Mononuclear cell (primary cell): ENCODE results near the gene MFAP3. TPM values are rescaled to one million over a fixed set of nuclear protein-coding genes. Genes with fewer than 3 reads are reported as not detected.
A peak's percentile ranks its signal among the peaks of the same experiment; 100 is the strongest.
"Not testable (repeated sequence)": the region's sequence is repeated elsewhere in the genome, so short reads cannot be mapped to it uniquely, and the experiment has no call there.

ENCODE experiments used
- H3K27me3 ChIP-seq: 2 replicates; pipeline ENCODE4 v1.6.0; 2011; ENCODE audit warnings: low read length, control low read depth; ENCODE audit not compliant: insufficient read depth
- H3K4me1 ChIP-seq: 2 replicates; pipeline ENCODE4 v1.5.1; 2011; ENCODE audit warnings: mild to moderate bottlenecking, low read length, control low read depth; ENCODE audit not compliant: insufficient read depth
- H3K4me3 ChIP-seq: 2 replicates; pipeline ENCODE4 v1.5.1; 2011; ENCODE audit warnings: mild to moderate bottlenecking, low read length, moderate library complexity
- H3K9me3 ChIP-seq: 2 replicates; pipeline ENCODE4 v1.5.1; 2011; ENCODE audit warnings: low read depth, mild to moderate bottlenecking, control low read depth, low read length
- total RNA-seq: library from RNA; depleted of rRNA; stranded (reverse); fragments of >200 nt; gene quantifications from one replicate; pipeline ENCODE4 v1.2.3, GENCODE V29; 2012

Gene MFAP3
- total RNA-seq = 48.2 TPM

GRCh38 chr5:154038707-154039457 lies at the start of gene MFAP3, which contains the start of gene FAM114A2:
Gene MFAP3 (plus strand): TSS chr5:154038967. CDS start chr5:154049723, 10,756 bp downstream.
Gene FAM114A2 (minus strand): TSS chr5:154038910. CDS start chr5:154034953, 3,957 bp downstream.
- Histone ChIP-seq H3K4me1 (peaks cover 35% of the 10 kb centered on the region), H3K4me3 (peak within 1 kb of the TSS; percentile 81), H3K9me3 (no peaks in the 10 kb centered on the region), H3K27me3 (no peaks in the 10 kb centered on the region)

GRCh38 chr5:153991168-153991567 lies 47.6 kb upstream of the MFAP3 start:
- no peaks in the 10 kb centered on the region for H3K4me1 ChIP-seq
- no peaks in the 10 kb centered on the region for H3K9me3 ChIP-seq
- H3K4me3 ChIP-seq = no peak overlapping the region
- H3K27me3 ChIP-seq = no peaks in the 10 kb centered on the region

GRCh38 chr5:153998010-153998409 lies 40.8 kb upstream of the MFAP3 start:
- no peaks in the 10 kb centered on the region for H3K27me3 ChIP-seq
- no peak overlapping the region for H3K4me3 ChIP-seq
- no peaks in the 10 kb centered on the region for H3K9me3 ChIP-seq
- H3K4me1 ChIP-seq = no peaks in the 10 kb centered on the region

- Histone ChIP-seq H3K4me3 (no peak overlapping the region), H3K27me3 (no peaks in the 10 kb centered on the region), H3K9me3 (no peaks in the 10 kb centered on the region), H3K4me1 (no peaks in the 10 kb centered on the region)
These were observed 40.0 kb upstream of the MFAP3 start for GRCh38 chr5:153998768-153999167.

GRCh38 chr5:153999995-154000394 lies 38.8 kb upstream of the MFAP3 start:
- Histone ChIP-seq H3K4me3 (no peak overlapping the region), H3K9me3 (no peaks in the 10 kb centered on the region)

GRCh38 chr5:154000703-154001102 lies 38.1 kb upstream of the MFAP3 start:
- no peaks in the 10 kb centered on the region for H3K27me3 ChIP-seq
- H3K9me3 ChIP-seq = no peaks in the 10 kb centered on the region

More at GRCh38 chr5:153999995-154000394, 38.8 kb upstream of the MFAP3 start:
- Histone ChIP-seq H3K4me1 (no peaks in the 10 kb centered on the region), H3K27me3 (no peaks in the 10 kb centered on the region)

GRCh38 chr5:154002093-154002492 lies 36.7 kb upstream of the MFAP3 start:
- Histone ChIP-seq H3K4me3 (no peak overlapping the region), H3K4me1 (no peaks in the 10 kb centered on the region), H3K9me3 (no peaks in the 10 kb centered on the region), H3K27me3 (no peaks in the 10 kb centered on the region)

More at GRCh38 chr5:154000703-154001102, 38.1 kb upstream of the MFAP3 start:
- no peaks in the 10 kb centered on the region for H3K4me1 ChIP-seq
- H3K4me3 ChIP-seq = no peak overlapping the region

- Histone ChIP-seq H3K4me1 (no peaks in the 10 kb centered on the region), H3K27me3 (no peaks in the 10 kb centered on the region), H3K9me3 (no peaks in the 10 kb centered on the region), H3K4me3 (no peak overlapping the region)
These were observed 36.2 kb upstream of the MFAP3 start for GRCh38 chr5:154002511-154003020.

- no peaks in the 10 kb centered on the region for H3K9me3 ChIP-seq
- no peaks in the 10 kb centered on the region for H3K4me1 ChIP-seq
- no peak overlapping the region for H3K4me3 ChIP-seq
- no peaks in the 10 kb centered on the region for H3K27me3 ChIP-seq
These were observed 33.1 kb upstream of the MFAP3 start for GRCh38 chr5:154005648-154006047.

GRCh38 chr5:154010660-154011059 lies 28.1 kb upstream of the MFAP3 start:
- H3K9me3 ChIP-seq = no peaks in the 10 kb centered on the region
- no peaks in the 10 kb centered on the region for H3K4me1 ChIP-seq
- no peak overlapping the region for H3K4me3 ChIP-seq
- H3K27me3 ChIP-seq = no peaks in the 10 kb centered on the region

- no peaks in the 10 kb centered on the region for H3K4me1 ChIP-seq
- H3K4me3 ChIP-seq = no peak overlapping the region
- H3K9me3 ChIP-seq = no peaks in the 10 kb centered on the region
- H3K27me3 ChIP-seq = no peaks in the 10 kb centered on the region
These were observed 23.6 kb upstream of the MFAP3 start for GRCh38 chr5:154015071-154015693.

GRCh38 chr5:154018919-154019318 lies 19.8 kb upstream of the MFAP3 start:
- H3K9me3 ChIP-seq, H3K4me1 ChIP-seq, H3K4me3 ChIP-seq, H3K27me3 ChIP-seq: not testable (repeated sequence)

GRCh38 chr5:154025951-154026350 lies 12.8 kb upstream of the MFAP3 start:
- Histone ChIP-seq H3K9me3 (no peaks in the 10 kb centered on the region), H3K4me1 (no peaks in the 10 kb centered on the region), H3K27me3 (no peaks in the 10 kb centered on the region), H3K4me3 (no peak overlapping the region)

GRCh38 chr5:154031937-154032489 lies 6.8 kb upstream of the MFAP3 start:
- Histone ChIP-seq H3K27me3 (no peaks in the 10 kb centered on the region), H3K4me3 (no peak overlapping the region), H3K4me1 (no peaks in the 10 kb centered on the region), H3K9me3 (no peaks in the 10 kb centered on the region)

GRCh38 chr5:154034944-154035343 lies 3.8 kb upstream of the MFAP3 start:
- Histone ChIP-seq H3K4me3 (no peak overlapping the region), H3K9me3 (no peaks in the 10 kb centered on the region), H3K4me1 (peaks cover 17% of the 10 kb centered on the region), H3K27me3 (no peaks in the 10 kb centered on the region)
